Transverse colon (tissue), 4 donors: Measurements from ENCODE around the gene EXOC6. TPM values are rescaled to one million over a fixed set of nuclear protein-coding genes. Genes with fewer than 3 reads are reported as not detected.

Experiments used
- DNase-seq: peaks from one replicate; pipeline ENCODE4 v3.0.0-alpha.2; 2019
- H3K27ac ChIP-seq, 4 donors: fragments of 200-600 bp; sonication (generic); 2 replicates each; pipeline ENCODE4 v1.5.1; 2016 to 2018; ENCODE audit warnings: inconsistent platforms in 4 of 4
- H3K27me3 ChIP-seq: fragments of 200-600 bp; sonication (generic); 2 replicates; pipeline ENCODE4 v1.5.1; 2017; ENCODE audit warnings: inconsistent platforms
- H3K36me3 ChIP-seq, 4 donors: fragments of 200-600 bp; sonication (generic); 2 replicates each; pipeline ENCODE4 v1.5.1; 2017 to 2019; ENCODE audit warnings: inconsistent platforms in 4 of 4
- H3K4me1 ChIP-seq, 4 donors: fragments of 200-600 bp; sonication (generic); 2 replicates each; pipeline ENCODE4 v1.5.1; 2017 to 2020; ENCODE audit warnings: inconsistent platforms in 4 of 4
- H3K4me3 ChIP-seq, 4 donors: fragments of 200-600 bp; sonication (generic); 1 replicate in 1 of 4; 2 replicates in 3 of 4; pipeline versions ENCODE4 v1.5.1 to v1.6.1; 2017 to 2019; ENCODE audit warnings: inconsistent platforms in 4 of 4
- H3K9me3 ChIP-seq, 2 donors: fragments of 200-600 bp; sonication (generic); 2 replicates each; pipeline ENCODE4 v1.5.1; 2017 to 2019; ENCODE audit warnings: inconsistent platforms in 2 of 2
- CTCF ChIP-seq, 5 experiments: fragments of 200-600 bp in 3 of 5; fragments of 450-650 bp in 2 of 5; sonication (generic) in 3 of 5; IDR thresholded peaks; 1 replicate in 2 of 5; 2 replicates in 3 of 5; pipeline ENCODE4 v1.5.1; 2016 to 2017; ENCODE audit warnings: antibody characterized with exemption in 5 of 5, inconsistent platforms in 3 of 5, mild to moderate bottlenecking in 2 of 5, moderate library complexity in 1 of 5
- EP300 ChIP-seq: sonication (generic); formaldehyde crosslinking; IDR thresholded peaks from one replicate; pipeline ENCODE4 v1.6.1; 2017; ENCODE audit warnings: antibody characterized with exemption, low read depth
- POLR2A ChIP-seq: fragments of 450-650 bp; IDR thresholded peaks from one replicate; pipeline ENCODE4 v1.6.1; 2016; ENCODE audit warnings: antibody characterized with exemption, mild to moderate bottlenecking, moderate library complexity
- POLR2AphosphoS5 ChIP-seq, 3 donors: sonication (generic); formaldehyde crosslinking; IDR thresholded peaks; one replicate each; pipeline ENCODE4 v1.6.1; 2016; ENCODE audit warnings: antibody characterized with exemption in 3 of 3
- WGBS, 2 donors: methylation state at CpG; one replicate each; pipeline ENCODE4 v1.1.5; 2018; ENCODE audit warnings: low coverage in 1 of 2; 5-methylcytosine and 5-hydroxymethylcytosine counted together
- in situ Hi-C, 4 donors: fragments of 200-750 bp; cut with MboI; loops; one replicate each; pipeline versions ENCODE4 v1.15.0 to v1.15.1; 2017; ENCODE audit warnings: low sequenced_read_pairs in 3 of 4, low pct_ligation_motif_present in 1 of 4, low pct_unique_long_range_greater_than_20kb in 1 of 4
- intact Hi-C: fragments of 100-400 bp; cut with DNase I; formaldehyde crosslinking; loops from one replicate; pipeline ENCODE4 v1.15.1; 2023; ENCODE audit warnings: low total_unique reads
- total RNA-seq, 4 donors: library from RNA; depleted of rRNA; stranded (reverse); fragments of >200 nt; gene quantifications; one replicate each; pipeline ENCODE4 v1.1.0, GENCODE V29; 2016

Gene EXOC6
- total RNA-seq, 4 donors from 2014 or later, result 1.9 to 13.1 (median 11.6) TPM

- H3K4me1 ChIP-seq, result no peaks in the 10 kb centered on the region
- H3K4me3 ChIP-seq, result no peak overlapping the region
- no peaks in the 10 kb centered on the region for H3K36me3 ChIP-seq
- H3K9me3 ChIP-seq, result peaks cover 15 to 30% of the 10 kb centered on the region in 2 donors
- 98% methylated on average over 3 of the region's 3 CpGs; no CpG with 5 or more reads in 1 of the 2 donors for WGBS, 2 donors
- DNase-seq, result no peak
- in situ Hi-C loops (loop anchor here in 1 of 4 donors (25.0 kb wide), 1 partner anchor 343 kb away; no protein-coding TSS in a partner anchor), intact Hi-C loops (no loop called here)
- TF ChIP-seq EP300 (no peak), POLR2A (no peak), CTCF (IDR thresholded peaks at IDR 0.05) (no peak), POLR2AphosphoS5 (IDR thresholded peaks at IDR 0.05) (no peak)
- no peaks in the 10 kb centered on the region for H3K27me3 ChIP-seq
- H3K27ac ChIP-seq, result no peak overlapping the region
Measured at GRCh38 chr10:92855560-92855959, 7.2 kb downstream of the EXOC6 start.

GRCh38 chr10:92857904-92858514 is 9.7 kb downstream of the EXOC6 start:
- H3K27ac ChIP-seq, result no peak overlapping the region
- no peaks in the 10 kb centered on the region for H3K4me1 ChIP-seq
- TF ChIP-seq EP300 (no peak), CTCF (IDR thresholded peaks at IDR 0.05) (no peak), POLR2AphosphoS5 (IDR thresholded peaks at IDR 0.05) (no peak), POLR2A (no peak)
- in situ Hi-C loops, result loop anchor here in 1 of 4 donors (25.0 kb wide), 1 partner anchor 346 kb away; no protein-coding TSS in a partner anchor
- H3K36me3 ChIP-seq, result no peaks in the 10 kb centered on the region
- WGBS, 2 donors, result 95 to 97% methylated on average over 3 to 4 of the region's 4 CpGs
- DNase-seq, result no peak
- H3K4me3 ChIP-seq, result no peak overlapping the region
- H3K9me3 ChIP-seq, result peaks cover 15 to 30% of the 10 kb centered on the region in 2 donors
- intact Hi-C loops, result no loop called here
- no peaks in the 10 kb centered on the region for H3K27me3 ChIP-seq

- 86 to 88% methylated on average over 3 of the region's 3 CpGs for WGBS, 2 donors
- DNase-seq, result no peak
- Histone ChIP-seq H3K27ac (no peak overlapping the region), H3K27me3 (no peaks in the 10 kb centered on the region), H3K4me3 (no peak overlapping the region), H3K9me3 (no peaks in the 10 kb centered on the region), H3K36me3 (no peaks in the 10 kb centered on the region), H3K4me1 (peaks cover 0 to 6% (median 2%) of the 10 kb centered on the region in 4 donors)
- in situ Hi-C loops (loop anchor here in 1 of 4 donors (25.0 kb wide), 1 partner anchor 355 kb away; no protein-coding TSS in a partner anchor), intact Hi-C loops (no loop called here)
- TF ChIP-seq CTCF (IDR thresholded peaks at IDR 0.05) (no peak), EP300 (no peak), POLR2A (no peak), POLR2AphosphoS5 (IDR thresholded peaks at IDR 0.05) (no peak)
Measured at GRCh38 chr10:92867235-92867634, 18.9 kb downstream of the EXOC6 start.

GRCh38 chr10:92868036-92868435 is 19.7 kb downstream of the EXOC6 start:
- in situ Hi-C loops (loop anchor here in 1 of 4 donors (25.0 kb wide), 1 partner anchor 356 kb away; no protein-coding TSS in a partner anchor), intact Hi-C loops (no loop called here)
- no peak for DNase-seq
- H3K27me3 ChIP-seq, result no peaks in the 10 kb centered on the region
- no peak overlapping the region for H3K27ac ChIP-seq
- TF ChIP-seq CTCF (IDR thresholded peaks at IDR 0.05), result no peak
- no peak for TF ChIP-seq EP300
- no peak for TF ChIP-seq POLR2AphosphoS5 (IDR thresholded peaks at IDR 0.05)
- no peak for TF ChIP-seq POLR2A
- no peaks in the 10 kb centered on the region for H3K9me3 ChIP-seq
- H3K36me3 ChIP-seq, result no peaks in the 10 kb centered on the region
- peaks cover 0 to 6% (median 2%) of the 10 kb centered on the region in 4 donors for H3K4me1 ChIP-seq
- no peak overlapping the region for H3K4me3 ChIP-seq
- 48 to 56% methylated on average over 3 of the region's 3 CpGs for WGBS, 2 donors
